Astrocyte (in vitro differentiated cells and primary cell): ENCODE measurements around the gene DIRAS1. TPM values are rescaled to one million over a fixed set of nuclear protein-coding genes. Genes with fewer than 3 reads are reported as not detected.

Experiments
- DNase-seq: peaks from one replicate; pipeline ENCODE4 v3.0.0-alpha.2; 2010; ENCODE audit warnings: low read depth
- FAIRE-seq: peaks from 2 replicates; lab custom pipeline; 2011; peaks lifted over from hg19 to GRCh38; lab: Jason Lieb, UNC
- H2AFZ ChIP-seq: 2 replicates; pipeline ENCODE4 v1.6.0; 2012; ENCODE audit warnings: low read depth, low read length, inconsistent platforms
- H3K27ac ChIP-seq: 2 replicates; pipeline ENCODE4 v1.5.1; 2011; ENCODE audit warnings: low read depth, low read length, inconsistent platforms
- H3K27me3 ChIP-seq: 2 replicates; pipeline ENCODE4 v1.6.0; 2011; ENCODE audit warnings: low read length, inconsistent platforms; ENCODE audit not compliant: insufficient read depth
- H3K36me3 ChIP-seq: 2 replicates; pipeline ENCODE4 v1.5.1; 2011; ENCODE audit warnings: low read length, inconsistent platforms; ENCODE audit not compliant: insufficient read depth
- H3K4me1 ChIP-seq: 2 replicates; pipeline ENCODE4 v1.5.1; 2011; ENCODE audit warnings: low read length, inconsistent platforms; ENCODE audit not compliant: insufficient read depth
- H3K4me2 ChIP-seq: 2 replicates; pipeline ENCODE4 v1.6.0; 2012; ENCODE audit warnings: low read length, inconsistent platforms
- H3K4me3 ChIP-seq: 2 replicates; pipeline ENCODE4 v1.5.1; 2011; ENCODE audit warnings: low read depth, mild to moderate bottlenecking, low read length, inconsistent platforms; ENCODE audit not compliant: insufficient read depth
- H3K79me2 ChIP-seq: 2 replicates; pipeline ENCODE4 v1.6.0; 2012; ENCODE audit warnings: mild to moderate bottlenecking, low read length, inconsistent platforms; ENCODE audit not compliant: insufficient read depth
- H3K9ac ChIP-seq: 2 replicates; pipeline ENCODE4 v1.6.0; 2012; ENCODE audit warnings: mild to moderate bottlenecking, low read length, inconsistent platforms
- H3K9me3 ChIP-seq: 2 replicates; pipeline ENCODE4 v1.5.1; 2012; ENCODE audit warnings: low read depth, mild to moderate bottlenecking, low read length, inconsistent platforms; ENCODE audit not compliant: insufficient read depth
- H4K20me1 ChIP-seq: 2 replicates; pipeline ENCODE4 v1.6.0; 2012; ENCODE audit warnings: low read length, inconsistent platforms; ENCODE audit not compliant: insufficient read depth
- H3K27ac Mint-ChIP-seq: one replicate; pipeline ENCODE4 v1.8.0; 2021; ENCODE audit warnings: mild to moderate bottlenecking, mixed read lengths; ENCODE audit not compliant: unreplicated experiment
- H3K27me3 Mint-ChIP-seq: one replicate; pipeline ENCODE4 v1.8.0; 2021; ENCODE audit warnings: low read depth, mixed read lengths; ENCODE audit not compliant: unreplicated experiment
- H3K36me3 Mint-ChIP-seq: one replicate; pipeline ENCODE4 v1.8.0; 2021; ENCODE audit warnings: low read depth, mixed read lengths; ENCODE audit not compliant: unreplicated experiment
- H3K4me1 Mint-ChIP-seq: one replicate; pipeline ENCODE4 v1.8.0; 2021; ENCODE audit warnings: low read depth, mixed read lengths; ENCODE audit not compliant: unreplicated experiment
- H3K4me3 Mint-ChIP-seq: one replicate; pipeline ENCODE4 v1.8.0; 2021; ENCODE audit warnings: mild to moderate bottlenecking, moderate library complexity, mixed read lengths; ENCODE audit not compliant: unreplicated experiment
- H3K9me3 Mint-ChIP-seq: one replicate; pipeline ENCODE4 v1.8.0; 2021; ENCODE audit warnings: mild to moderate bottlenecking, mixed read lengths; ENCODE audit not compliant: unreplicated experiment
- EZH2 ChIP-seq: IDR thresholded peaks from 2 replicates; pipeline ENCODE4 v1.6.1; 2012; ENCODE audit warnings: mild to moderate bottlenecking, low read length, inconsistent platforms; ENCODE audit not compliant: insufficient read depth
- total RNA-seq: library from RNA; stranded (reverse); gene quantifications from 2 replicates; pipeline ENCODE4 v1.2.1, GENCODE V29; 2021
- TF ChIP-seq, protein P1 (sequence below): IDR thresholded peaks from 2 replicates; pipeline ENCODE4 v1.5.1; 2011; ENCODE audit warnings: low read depth, mild to moderate bottlenecking, inconsistent platforms, low read length, moderate library complexity; ENCODE audit not compliant: insufficient read depth

DIRAS1 gene
- total RNA-seq, 1 donor from 2014 or later = 5.9 TPM

DNA sequence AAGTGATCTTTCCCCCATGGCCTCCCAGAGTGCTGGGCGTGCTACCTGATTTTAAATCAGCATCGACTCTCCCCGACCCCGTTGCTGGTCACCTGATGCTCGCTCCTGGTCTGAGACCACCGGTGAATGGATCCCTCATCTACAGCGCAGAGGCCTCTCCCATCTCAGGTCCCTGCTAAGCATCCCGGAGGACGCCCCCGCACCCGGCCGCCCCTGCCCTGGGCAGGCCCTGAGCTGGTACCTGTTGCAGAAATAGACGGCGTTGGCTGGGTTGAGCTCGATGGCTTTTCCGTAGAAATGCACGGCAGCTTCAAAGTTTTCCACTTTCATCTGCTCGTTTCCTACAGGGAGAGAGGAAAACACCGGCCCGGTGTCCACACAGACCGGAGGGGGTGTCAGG lies 43.8 kb upstream of the DIRAS1 start:
- no peak for TF ChIP-seq EZH2
- TF ChIP-seq, protein P1, sequence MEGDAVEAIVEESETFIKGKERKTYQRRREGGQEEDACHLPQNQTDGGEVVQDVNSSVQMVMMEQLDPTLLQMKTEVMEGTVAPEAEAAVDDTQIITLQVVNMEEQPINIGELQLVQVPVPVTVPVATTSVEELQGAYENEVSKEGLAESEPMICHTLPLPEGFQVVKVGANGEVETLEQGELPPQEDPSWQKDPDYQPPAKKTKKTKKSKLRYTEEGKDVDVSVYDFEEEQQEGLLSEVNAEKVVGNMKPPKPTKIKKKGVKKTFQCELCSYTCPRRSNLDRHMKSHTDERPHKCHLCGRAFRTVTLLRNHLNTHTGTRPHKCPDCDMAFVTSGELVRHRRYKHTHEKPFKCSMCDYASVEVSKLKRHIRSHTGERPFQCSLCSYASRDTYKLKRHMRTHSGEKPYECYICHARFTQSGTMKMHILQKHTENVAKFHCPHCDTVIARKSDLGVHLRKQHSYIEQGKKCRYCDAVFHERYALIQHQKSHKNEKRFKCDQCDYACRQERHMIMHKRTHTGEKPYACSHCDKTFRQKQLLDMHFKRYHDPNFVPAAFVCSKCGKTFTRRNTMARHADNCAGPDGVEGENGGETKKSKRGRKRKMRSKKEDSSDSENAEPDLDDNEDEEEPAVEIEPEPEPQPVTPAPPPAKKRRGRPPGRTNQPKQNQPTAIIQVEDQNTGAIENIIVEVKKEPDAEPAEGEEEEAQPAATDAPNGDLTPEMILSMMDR = no peak
- DNase-seq (no peak), FAIRE-seq (no peak)
- Histone ChIP-seq H3K4me2 (no peak overlapping the region), H3K4me1 (no peaks in the 10 kb centered on the region), H3K9me3 (no peaks in the 10 kb centered on the region), H3K27me3 (no peaks in the 10 kb centered on the region), H3K36me3 (no peaks in the 10 kb centered on the region), H3K79me2 (peaks cover 21% of the 10 kb centered on the region), H4K20me1 (peaks cover 24% of the 10 kb centered on the region), H2AFZ (no peak overlapping the region), H3K27ac (no peak overlapping the region), H3K4me3 (no peak overlapping the region), H3K9ac (no peak overlapping the region)
- Mint-ChIP-seq H3K4me3 (no peak overlapping the region), H3K27ac (no peak overlapping the region), H3K9me3 (no peaks in the 10 kb centered on the region), H3K36me3 (peaks cover 2% of the 10 kb centered on the region), H3K4me1 (no peaks in the 10 kb centered on the region), H3K27me3 (no peaks in the 10 kb centered on the region)

DNA sequence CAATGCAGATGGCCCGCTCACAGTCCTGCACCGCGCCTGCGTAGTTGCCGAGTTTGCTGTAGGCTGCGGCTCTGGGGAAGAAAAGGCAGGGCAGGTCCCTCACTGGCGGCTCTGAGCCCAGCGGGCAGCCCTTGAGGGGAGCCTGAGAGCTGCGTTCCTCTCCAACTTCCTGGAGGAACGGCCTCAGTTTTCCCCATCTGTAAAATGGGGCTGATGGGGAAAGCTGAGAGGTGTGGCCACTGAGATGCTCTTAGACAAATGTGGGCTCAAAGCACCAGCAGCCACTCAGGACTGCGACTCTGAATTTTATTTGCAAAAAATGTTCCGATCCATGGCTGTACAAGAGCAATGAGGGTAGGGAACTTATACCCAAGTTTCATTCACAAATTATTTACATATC lies 42.5 kb upstream of the DIRAS1 start:
- H3K4me1 ChIP-seq = no peaks in the 10 kb centered on the region
- H3K4me2 ChIP-seq = no peak overlapping the region
- no peak overlapping the region for H3K9ac ChIP-seq
- Mint-ChIP-seq H3K4me1 (no peaks in the 10 kb centered on the region), H3K4me3 (no peak overlapping the region), H3K27ac (no peak overlapping the region), H3K9me3 (no peaks in the 10 kb centered on the region), H3K36me3 (peaks cover 5% of the 10 kb centered on the region), H3K27me3 (no peaks in the 10 kb centered on the region)
- H3K4me3 ChIP-seq = no peak overlapping the region
- H3K27ac ChIP-seq = no peak overlapping the region
- H3K9me3 ChIP-seq = no peaks in the 10 kb centered on the region
- TF ChIP-seq, protein P1 = no peak
- TF ChIP-seq EZH2 = no peak
- no peaks in the 10 kb centered on the region for H3K27me3 ChIP-seq
- no peak for DNase-seq
- no peak for FAIRE-seq
- peaks cover 6% of the 10 kb centered on the region for H3K36me3 ChIP-seq
- no peak overlapping the region for H2AFZ ChIP-seq
- H4K20me1 ChIP-seq = peaks cover 18% of the 10 kb centered on the region
- H3K79me2 ChIP-seq = peaks cover 9% of the 10 kb centered on the region

DNA sequence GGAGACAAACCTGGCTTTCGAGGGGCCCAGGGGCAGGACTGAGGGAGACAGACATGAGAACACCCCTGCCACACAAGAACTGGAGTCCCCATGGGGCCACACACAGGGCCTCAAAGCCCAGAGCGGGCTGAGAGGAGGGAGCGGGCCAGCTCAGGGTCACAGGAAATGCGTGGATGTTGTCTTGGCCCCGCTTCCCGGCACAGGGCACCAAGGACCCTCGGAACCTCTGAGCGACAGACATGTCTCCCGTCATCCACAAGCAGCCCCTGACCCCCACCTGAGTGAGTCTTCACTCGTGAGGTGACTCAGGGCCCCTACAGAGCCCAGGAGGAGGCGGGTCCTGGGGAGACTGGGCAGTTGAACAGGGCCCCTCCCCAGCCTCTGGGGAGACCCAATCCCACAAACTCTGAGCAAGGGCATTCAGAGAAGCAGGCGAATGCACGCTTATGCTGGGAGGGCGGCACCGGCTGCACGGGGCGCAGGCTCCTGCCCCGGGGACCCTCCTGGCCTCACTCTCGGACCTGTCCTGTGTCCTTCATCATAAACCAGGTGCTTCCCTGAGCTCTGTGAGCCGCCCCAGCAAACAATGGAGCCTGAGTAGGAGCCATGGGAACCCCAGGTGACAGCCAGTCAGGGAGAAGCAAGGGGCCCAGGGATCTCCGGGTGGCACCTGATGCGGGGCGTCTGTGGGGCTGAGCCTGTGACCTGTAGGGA lies 41.8 kb upstream of the DIRAS1 start:
- H3K9me3 ChIP-seq = no peaks in the 10 kb centered on the region
- H3K79me2 ChIP-seq = peaks cover 2% of the 10 kb centered on the region
- H3K9me3 Mint-ChIP-seq = no peaks in the 10 kb centered on the region
- no peak overlapping the region for H3K4me3 ChIP-seq
- H3K27me3 ChIP-seq = no peaks in the 10 kb centered on the region
- no peak overlapping the region for H3K4me2 ChIP-seq
- no peak overlapping the region for H3K27ac Mint-ChIP-seq
- peaks cover 7% of the 10 kb centered on the region for H3K36me3 Mint-ChIP-seq
- H3K4me3 Mint-ChIP-seq = no peak overlapping the region
- no peak overlapping the region for H3K9ac ChIP-seq
- no peak overlapping the region for H2AFZ ChIP-seq
- no peak for DNase-seq
- H3K4me1 Mint-ChIP-seq = no peaks in the 10 kb centered on the region
- no peak for FAIRE-seq
- TF ChIP-seq, protein P1 = no peak
- no peak for TF ChIP-seq EZH2
- no peak overlapping the region for H3K27ac ChIP-seq
- H3K4me1 ChIP-seq = no peaks in the 10 kb centered on the region
- peaks cover 6% of the 10 kb centered on the region for H3K36me3 ChIP-seq
- no peaks in the 10 kb centered on the region for H3K27me3 Mint-ChIP-seq
- peaks cover 13% of the 10 kb centered on the region for H4K20me1 ChIP-seq
